ENCODE results near the gene DSP. TPM values are rescaled to one million over a fixed set of nuclear protein-coding genes. Genes with fewer than 3 reads are reported as not detected.

DSP gene
- total and polyA plus RNA-seq, 2 of the 13 experiments (the other 11 are each of a cell fraction or from before 2014, with no cell fraction given), result 89.8 to 117 TPM

DNA sequence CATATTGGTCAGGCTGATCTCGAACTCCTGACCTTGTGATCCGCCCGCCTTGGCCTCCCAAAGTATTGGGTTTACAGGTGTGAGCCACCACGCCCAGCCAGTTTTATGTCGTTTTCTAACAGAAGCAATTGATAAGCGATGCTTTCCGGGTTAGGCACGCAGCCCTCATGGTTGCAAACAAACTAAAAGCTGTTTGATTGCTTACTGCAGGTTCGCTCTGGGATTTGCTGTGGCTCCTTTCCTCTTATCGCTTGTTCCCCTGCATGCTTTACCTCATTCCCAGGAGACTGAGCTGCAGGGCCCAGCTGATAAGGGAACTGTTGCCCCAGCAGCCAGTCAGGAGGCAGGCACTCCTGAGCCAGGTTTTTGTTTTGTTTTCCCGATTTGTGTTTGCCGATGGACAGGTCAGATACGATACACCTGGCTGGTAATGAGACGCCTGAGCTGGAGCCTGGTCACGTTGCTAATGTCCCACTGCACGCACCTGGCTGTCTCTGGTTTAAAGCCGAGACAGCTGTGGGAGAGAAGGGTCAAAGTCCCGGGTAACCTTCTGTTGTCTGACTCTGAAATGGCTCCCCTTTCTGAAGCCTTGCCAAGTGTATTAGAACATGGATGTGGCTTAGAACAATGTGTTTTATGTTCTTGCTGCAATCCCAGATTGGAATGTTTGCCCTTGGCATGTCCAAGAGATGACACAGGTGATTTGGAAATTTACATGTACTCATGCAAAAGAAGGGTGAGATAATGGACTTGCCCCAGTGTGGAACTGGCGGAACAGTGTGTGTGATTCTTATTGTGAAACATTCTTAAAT is 19.9 kb downstream of the DSP start (continued):
- TF ChIP-seq ZBTB40 (IDR thresholded peaks at IDR 0.05) (no peak), ZBTB40 (CRISPR knock-in tag; IDR thresholded peaks at IDR 0.05) (no peak; the same call in 1 of the 2 replicates), ZNF558 (CRISPR knock-in tag; IDR thresholded peaks at IDR 0.05; ENCODE audit: borderline replicate concordance) (peak; percentile 71; the same call in 1 of the 2 replicates), ZSCAN20 (CRISPR knock-in tag; IDR thresholded peaks at IDR 0.05; ENCODE audit: borderline replicate concordance) (peak; percentile 37; the same call in 1 of the 2 replicates), SMAD3 (CRISPR knock-in tag; IDR thresholded peaks at IDR 0.05) (peak; percentile 98), DDIT3 (CRISPR knock-in tag; IDR thresholded peaks at IDR 0.05) (no peak), ZBTB34 (CRISPR knock-in tag; IDR thresholded peaks at IDR 0.05) (peak; percentile 94), RXRB (CRISPR knock-in tag; IDR thresholded peaks at IDR 0.05; ENCODE audit: borderline replicate concordance) (peak; percentile 87), ZFP37 (CRISPR knock-in tag; IDR thresholded peaks at IDR 0.05; ENCODE audit: borderline replicate concordance) (no peak), HMGXB4 (CRISPR knock-in tag; IDR thresholded peaks at IDR 0.05; ENCODE audit: borderline replicate concordance in 1 of 2, low read depth in 1 of 2) (peak; percentile 58 to 92), CSRNP1 (CRISPR knock-in tag; IDR thresholded peaks at IDR 0.05) (peak; percentile 92), ZFP1 (CRISPR knock-in tag; IDR thresholded peaks at IDR 0.05) (peak; percentile 94), ZNF883 (CRISPR knock-in tag; IDR thresholded peaks at IDR 0.05; ENCODE audit: not compliant biosample characterization) (peak; percentile 52)
